HG02763 (cell line): ENCODE data around the gene ARL14.

Experiments
- ATAC-seq: cut with Tn5 transposase; IDR thresholded peaks from one replicate; pipeline ENCODE4 v1.9.1; 2021; ENCODE audit warnings: mild to moderate bottlenecking, moderate library complexity; ENCODE audit not compliant: unreplicated experiment

The ARL14 gene

GRCh38 chr3:160676547-160677303 lies at the start of gene ARL14:
TSS of gene ARL14 (plus strand) at chr3:160677160. CDS start at chr3:160677347, 187 bp downstream.
- no peak for ATAC-seq

- no peak for ATAC-seq
These were observed 47.5 kb upstream of the ARL14 start for GRCh38 chr3:160629491-160629890.

GRCh38 chr3:160633361-160634083 lies 43.4 kb upstream of the ARL14 start:
- ATAC-seq, result no peak

- ATAC-seq, result no peak
These were observed 41.7 kb upstream of the ARL14 start for GRCh38 chr3:160635213-160635612.

GRCh38 chr3:160637086-160637485 lies 39.9 kb upstream of the ARL14 start:
- no peak for ATAC-seq

- no peak for ATAC-seq
These were observed 38.8 kb upstream of the ARL14 start for GRCh38 chr3:160638184-160638583.

- ATAC-seq, result no peak
These were observed 35.2 kb upstream of the ARL14 start for GRCh38 chr3:160641665-160642309.

GRCh38 chr3:160643994-160644393 lies 33.0 kb upstream of the ARL14 start:
- ATAC-seq, result peak; percentile 55

GRCh38 chr3:160644491-160644890 lies 32.5 kb upstream of the ARL14 start:
- ATAC-seq, result no peak

GRCh38 chr3:160648701-160649100 lies 28.3 kb upstream of the ARL14 start:
- ATAC-seq, result no peak

GRCh38 chr3:160649596-160649995 lies 27.4 kb upstream of the ARL14 start:
- no peak for ATAC-seq

- no peak for ATAC-seq
These were observed 23.4 kb upstream of the ARL14 start for GRCh38 chr3:160653512-160653911.

GRCh38 chr3:160660902-160661301 lies 16.1 kb upstream of the ARL14 start:
- no peak for ATAC-seq

GRCh38 chr3:160661660-160662059 lies 15.3 kb upstream of the ARL14 start:
- ATAC-seq, result no peak

GRCh38 chr3:160665231-160665630 lies 11.7 kb upstream of the ARL14 start:
- ATAC-seq, result no peak

- ATAC-seq, result peak; percentile 89
These were observed 11.0 kb upstream of the ARL14 start for GRCh38 chr3:160665784-160666526.

- ATAC-seq, result no peak
These were observed 9.5 kb upstream of the ARL14 start for GRCh38 chr3:160667452-160667851.

- no peak for ATAC-seq
These were observed 8.5 kb upstream of the ARL14 start for GRCh38 chr3:160668454-160668853.

GRCh38 chr3:160671231-160671630 lies 5.7 kb upstream of the ARL14 start:
- ATAC-seq, result peak; percentile 95

GRCh38 chr3:160671995-160672394 lies 5.0 kb upstream of the ARL14 start:
- no peak for ATAC-seq

- ATAC-seq, result no peak
These were observed 3.8 kb upstream of the ARL14 start for GRCh38 chr3:160673188-160673587.
